HUES64 (cell line): Measurements from ENCODE around the gene IGF1R.

Source experiments
- H3K27ac ChIP-seq: 2 replicates; pipeline ENCODE4 v1.7.0; 2013; ENCODE audit warnings: low read depth, low read length, inconsistent platforms
- H3K27me3 ChIP-seq: 2 replicates; pipeline ENCODE4 v1.6.1; 2013; ENCODE audit warnings: mild to moderate bottlenecking, low read length; ENCODE audit not compliant: insufficient read depth
- H3K36me3 ChIP-seq: 2 replicates; pipeline ENCODE4 v1.6.1; 2013; ENCODE audit warnings: mild to moderate bottlenecking, low read length; ENCODE audit not compliant: insufficient read depth
- H3K4me1 ChIP-seq: 2 replicates; pipeline ENCODE4 v1.6.1; 2013; ENCODE audit warnings: mild to moderate bottlenecking, low read length, moderate library complexity; ENCODE audit not compliant: insufficient read depth
- H3K4me3 ChIP-seq: 2 replicates; pipeline ENCODE4 v1.5.1; 2013; ENCODE audit warnings: mild to moderate bottlenecking, low read length, moderate library complexity
- H3K9ac ChIP-seq: 2 replicates; pipeline ENCODE4 v1.6.1; 2013; ENCODE audit warnings: mild to moderate bottlenecking, low read depth, low read length
- H3K9me3 ChIP-seq: 2 replicates; pipeline ENCODE4 v1.6.1; 2013; ENCODE audit warnings: low read depth, low read length; ENCODE audit not compliant: insufficient read depth
- WGBS: fragments of 150-250, 120-280 bp; methylation state at CpG from one replicate; pipeline ENCODE4 v1.1.7; 2013; ENCODE audit warnings: missing lambda C conversion rate; 5-methylcytosine and 5-hydroxymethylcytosine counted together

Gene IGF1R

GRCh38 chr15:98917417-98917816, 269.1 kb downstream of the IGF1R start:
- Histone ChIP-seq H3K27me3 (no peaks in the 10 kb centered on the region), H3K36me3 (peaks cover 96% of the 10 kb centered on the region), H3K9me3 (no peaks in the 10 kb centered on the region), H3K9ac (no peak overlapping the region), H3K4me1 (no peaks in the 10 kb centered on the region), H3K27ac (no peak overlapping the region), H3K4me3 (no peak overlapping the region)
- 95% methylated on average over 3 of the region's 3 CpGs for WGBS

- Histone ChIP-seq H3K4me3 (no peak overlapping the region), H3K36me3 (peaks cover 96% of the 10 kb centered on the region), H3K27me3 (no peaks in the 10 kb centered on the region), H3K9me3 (no peaks in the 10 kb centered on the region), H3K9ac (no peak overlapping the region), H3K4me1 (no peaks in the 10 kb centered on the region), H3K27ac (no peak overlapping the region)
- WGBS, result 91% methylated on average over 10 of the region's 10 CpGs
Measured at GRCh38 chr15:98920091-98920880, 271.9 kb downstream of the IGF1R start.

GRCh38 chr15:98923171-98923570, 274.8 kb downstream of the IGF1R start:
- H3K27ac ChIP-seq, result no peak overlapping the region
- WGBS, result 95% methylated on average over 12 of the region's 12 CpGs

DNA sequence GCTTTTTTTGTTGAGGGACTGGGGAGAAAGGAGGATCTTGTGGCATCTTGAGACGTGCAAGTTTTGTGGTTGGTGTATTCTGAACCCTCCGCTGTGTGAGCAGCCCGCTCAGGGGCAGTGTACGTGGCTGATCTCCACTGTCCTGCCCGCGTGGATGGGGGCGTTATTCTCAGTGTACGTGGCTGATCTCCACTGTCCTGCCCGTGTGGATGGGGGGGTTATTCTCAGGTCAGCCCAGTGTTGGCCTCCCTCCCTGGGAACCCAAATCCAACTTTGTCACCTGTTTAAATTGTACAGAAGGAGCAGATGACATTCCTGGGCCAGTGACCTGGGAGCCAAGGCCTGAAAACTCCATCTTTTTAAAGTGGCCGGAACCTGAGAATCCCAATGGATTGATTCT, 275.2 kb downstream of the IGF1R start:
- 96% methylated on average over 9 of the region's 10 CpGs for WGBS
- Histone ChIP-seq H3K27me3 (no peaks in the 10 kb centered on the region), H3K4me3 (no peak overlapping the region), H3K27ac (no peak overlapping the region), H3K4me1 (no peaks in the 10 kb centered on the region), H3K36me3 (peaks cover 91% of the 10 kb centered on the region), H3K9ac (no peak overlapping the region), H3K9me3 (no peaks in the 10 kb centered on the region)

More at GRCh38 chr15:98923171-98923570, 274.8 kb downstream of the IGF1R start:
- Histone ChIP-seq H3K4me3 (no peak overlapping the region), H3K9ac (no peak overlapping the region), H3K36me3 (peaks cover 91% of the 10 kb centered on the region), H3K9me3 (no peaks in the 10 kb centered on the region), H3K4me1 (no peaks in the 10 kb centered on the region), H3K27me3 (no peaks in the 10 kb centered on the region)

DNA sequence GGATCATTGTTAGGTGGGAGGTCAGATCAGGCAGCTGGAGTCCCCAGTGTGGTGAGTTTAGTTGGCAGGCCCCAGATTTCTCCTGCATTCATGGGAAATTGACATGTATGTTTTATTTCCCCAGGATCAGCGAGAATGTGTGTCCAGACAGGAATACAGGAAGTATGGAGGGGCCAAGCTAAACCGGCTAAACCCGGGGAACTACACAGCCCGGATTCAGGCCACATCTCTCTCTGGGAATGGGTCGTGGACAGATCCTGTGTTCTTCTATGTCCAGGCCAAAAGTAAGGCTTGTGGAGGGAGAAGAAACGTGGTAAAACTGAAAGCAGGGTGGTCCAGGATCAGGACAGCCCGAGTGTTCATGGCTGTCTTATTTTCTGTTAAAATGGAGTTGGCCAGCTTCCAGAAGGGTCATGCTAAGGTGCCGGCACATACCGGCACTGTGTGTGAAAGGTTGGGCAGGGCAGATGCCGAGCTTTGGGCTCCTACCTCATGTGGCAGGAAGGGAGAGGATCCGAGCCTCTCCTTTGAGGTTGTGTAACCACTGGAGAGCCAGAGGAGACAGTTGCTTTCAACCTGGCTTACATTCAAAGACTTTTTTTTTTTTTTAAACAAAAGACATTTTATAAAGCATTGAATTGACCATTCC, 276.2 kb downstream of the IGF1R start:
- H3K36me3 ChIP-seq, result peaks cover 92% of the 10 kb centered on the region
- no peak overlapping the region for H3K9ac ChIP-seq
- H3K4me3 ChIP-seq, result no peak overlapping the region
- no peaks in the 10 kb centered on the region for H3K9me3 ChIP-seq
- H3K27me3 ChIP-seq, result no peaks in the 10 kb centered on the region
- H3K4me1 ChIP-seq, result no peaks in the 10 kb centered on the region
- WGBS, result 94% methylated on average over 11 of the region's 11 CpGs
- no peak overlapping the region for H3K27ac ChIP-seq

GRCh38 chr15:98926236-98926635, 277.9 kb downstream of the IGF1R start:
- Histone ChIP-seq H3K9ac (no peak overlapping the region), H3K4me3 (no peak overlapping the region), H3K9me3 (no peaks in the 10 kb centered on the region), H3K27ac (no peak overlapping the region), H3K27me3 (no peaks in the 10 kb centered on the region), H3K4me1 (no peaks in the 10 kb centered on the region), H3K36me3 (peaks cover 93% of the 10 kb centered on the region)
- WGBS, result 96% methylated on average over 1 of the region's 1 CpG

DNA sequence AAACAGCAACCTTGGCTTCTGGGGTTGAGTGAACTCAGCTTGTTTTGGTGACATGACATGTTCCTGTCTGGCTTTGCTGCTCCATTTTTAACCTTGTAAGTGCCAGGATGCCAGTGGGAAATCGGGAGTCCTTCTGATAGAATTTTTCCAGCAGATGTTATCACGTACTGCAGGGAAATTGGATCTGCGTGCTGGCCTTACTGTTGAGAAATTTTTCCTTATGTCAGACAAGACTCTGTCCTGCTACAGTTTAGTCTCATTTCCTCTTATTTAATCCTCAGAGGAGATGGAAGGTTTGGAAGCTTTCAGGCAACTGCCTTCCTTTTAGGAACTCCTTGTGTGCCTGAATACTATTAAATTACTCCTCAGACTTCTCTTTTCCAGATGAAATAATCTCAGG, 278.7 kb downstream of the IGF1R start:
- H3K4me3 ChIP-seq, result no peak overlapping the region
- WGBS, result 98% methylated on average over 3 of the region's 3 CpGs
- no peak overlapping the region for H3K9ac ChIP-seq
- peaks cover 94% of the 10 kb centered on the region for H3K36me3 ChIP-seq
- no peaks in the 10 kb centered on the region for H3K27me3 ChIP-seq
- no peaks in the 10 kb centered on the region for H3K9me3 ChIP-seq
- no peaks in the 10 kb centered on the region for H3K4me1 ChIP-seq
- H3K27ac ChIP-seq, result no peak overlapping the region

GRCh38 chr15:98927996-98928395, 279.7 kb downstream of the IGF1R start:
- WGBS, result 90% methylated on average over 2 of the region's 2 CpGs
- Histone ChIP-seq H3K27me3 (no peaks in the 10 kb centered on the region), H3K36me3 (peaks cover 94% of the 10 kb centered on the region), H3K9ac (no peak overlapping the region), H3K4me1 (no peaks in the 10 kb centered on the region), H3K9me3 (no peaks in the 10 kb centered on the region), H3K4me3 (no peak overlapping the region), H3K27ac (no peak overlapping the region)

- no peak overlapping the region for H3K9ac ChIP-seq
- WGBS, result 94% methylated on average over 4 of the region's 4 CpGs
- H3K36me3 ChIP-seq, result peaks cover 92% of the 10 kb centered on the region
- H3K27ac ChIP-seq, result no peak overlapping the region
- no peaks in the 10 kb centered on the region for H3K9me3 ChIP-seq
- H3K4me1 ChIP-seq, result no peaks in the 10 kb centered on the region
- no peak overlapping the region for H3K4me3 ChIP-seq
- H3K27me3 ChIP-seq, result no peaks in the 10 kb centered on the region
Measured at GRCh38 chr15:98930576-98930975, 282.2 kb downstream of the IGF1R start.

GRCh38 chr15:98931004-98931403, 282.7 kb downstream of the IGF1R start:
- Histone ChIP-seq H3K4me1 (no peaks in the 10 kb centered on the region), H3K4me3 (no peak overlapping the region), H3K9me3 (no peaks in the 10 kb centered on the region), H3K36me3 (peaks cover 93% of the 10 kb centered on the region), H3K27me3 (no peaks in the 10 kb centered on the region), H3K27ac (no peak overlapping the region), H3K9ac (no peak overlapping the region)
- 93% methylated on average over 4 of the region's 4 CpGs for WGBS

- Histone ChIP-seq H3K36me3 (peaks cover 96% of the 10 kb centered on the region), H3K27ac (no peak overlapping the region), H3K4me1 (no peaks in the 10 kb centered on the region), H3K9ac (no peak overlapping the region), H3K27me3 (no peaks in the 10 kb centered on the region), H3K9me3 (no peaks in the 10 kb centered on the region), H3K4me3 (no peak overlapping the region)
- WGBS, result 96% methylated on average over 9 of the region's 9 CpGs
Measured at GRCh38 chr15:98933406-98933805, 285.1 kb downstream of the IGF1R start.
